IPS DF 4.7 (cell line): ENCODE results near the gene ACBD4.

Experiments
- DNase-seq: peaks from one replicate; pipeline ENCODE4 v3.0.0-alpha.2; 2013; ENCODE audit warnings: low spot score; ENCODE audit errors: extremely low read depth

The ACBD4 gene, protein sequence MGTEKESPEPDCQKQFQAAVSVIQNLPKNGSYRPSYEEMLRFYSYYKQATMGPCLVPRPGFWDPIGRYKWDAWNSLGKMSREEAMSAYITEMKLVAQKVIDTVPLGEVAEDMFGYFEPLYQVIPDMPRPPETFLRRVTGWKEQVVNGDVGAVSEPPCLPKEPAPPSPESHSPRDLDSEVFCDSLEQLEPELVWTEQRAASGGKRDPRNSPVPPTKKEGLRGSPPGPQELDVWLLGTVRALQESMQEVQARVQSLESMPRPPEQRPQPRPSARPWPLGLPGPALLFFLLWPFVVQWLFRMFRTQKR

DNA sequence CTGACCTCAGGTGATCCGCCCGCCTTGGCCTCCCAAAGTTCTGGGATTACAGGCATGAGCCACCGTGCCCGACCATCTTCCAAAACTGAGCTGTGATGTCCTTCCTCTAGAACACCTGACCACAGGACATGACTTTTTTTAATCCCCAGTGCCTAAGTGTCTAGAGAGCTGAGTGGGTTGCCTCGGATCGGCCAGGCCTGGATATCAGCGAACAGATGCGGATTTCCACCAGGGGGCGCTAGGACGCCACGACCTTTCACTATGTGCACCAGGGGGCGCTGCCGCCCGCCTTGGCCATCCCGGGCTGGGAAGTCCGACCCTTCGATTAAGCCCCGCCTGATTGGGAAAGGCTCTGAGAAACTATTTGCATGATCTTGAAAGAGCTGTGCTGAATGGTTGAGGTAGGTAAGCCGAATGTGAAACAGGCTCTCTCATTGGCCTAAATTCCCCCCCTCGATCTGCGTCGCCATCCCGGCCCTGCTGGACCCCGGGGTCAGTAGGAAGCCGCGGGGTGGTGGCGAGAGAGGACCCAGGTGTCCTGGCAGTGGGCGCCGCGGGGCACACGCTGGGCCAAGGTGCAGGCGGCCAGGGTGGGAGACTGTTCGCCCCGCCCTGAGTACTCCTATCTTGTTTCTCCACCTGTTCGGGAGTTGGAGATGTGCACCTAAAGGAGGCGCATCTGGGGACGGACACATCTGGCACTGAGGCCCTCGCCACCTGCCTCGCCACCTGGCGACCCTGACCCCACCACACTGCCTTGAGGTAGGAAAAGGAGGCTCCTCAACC, at the start of gene ACBD4:
Gene ACBD4, plus strand, starts transcription at position 496 of the 786 bp plus-strand sequence. CDS start 458 bp downstream, outside the sequence.
- peak; percentile 94 for DNase-seq

DNA sequence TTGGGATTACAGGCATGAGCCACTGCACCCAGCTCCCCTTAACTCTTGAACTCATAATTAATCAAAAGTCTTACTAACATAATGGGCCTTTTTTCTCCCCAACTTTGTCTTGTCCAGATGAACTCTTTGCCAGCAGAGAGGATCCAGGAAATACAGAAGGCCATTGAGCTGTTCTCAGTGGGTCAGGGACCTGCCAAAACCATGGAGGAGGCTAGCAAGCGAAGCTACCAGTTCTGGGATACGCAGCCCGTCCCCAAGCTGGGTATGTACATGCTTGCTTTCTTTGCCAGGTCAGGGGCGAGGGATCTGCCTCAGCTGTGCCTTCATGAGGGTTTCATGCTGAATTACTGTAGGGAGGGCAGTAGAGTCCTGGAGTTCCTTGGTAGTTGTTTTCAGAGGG, 49.1 kb upstream of the ACBD4 start:
- no peak for DNase-seq

GRCh38 chr17:45086865-45087503, 48.5 kb upstream of the ACBD4 start:
- DNase-seq: no peak

DNA sequence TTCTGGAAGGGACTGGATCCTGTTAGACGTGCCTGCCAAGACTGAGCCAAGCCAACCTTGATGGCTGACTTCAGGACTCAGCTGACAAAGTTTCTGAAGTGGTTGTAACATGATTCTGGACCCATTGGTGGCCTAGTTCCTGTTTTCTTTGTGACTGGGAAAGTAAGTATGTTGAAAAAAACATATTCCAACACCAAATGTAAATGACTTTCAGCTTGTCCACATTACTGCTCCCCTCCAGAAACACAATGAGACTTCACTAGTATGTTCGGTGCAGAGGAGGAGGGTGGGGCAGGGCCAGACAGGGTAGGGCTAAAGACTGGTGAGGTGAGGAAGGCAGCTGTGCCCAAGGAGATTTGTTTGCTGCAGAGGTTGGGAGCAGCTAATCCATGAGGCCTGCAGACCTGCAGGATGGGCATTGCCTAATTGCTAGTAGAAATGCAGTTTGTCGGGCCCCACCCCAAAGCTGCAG, 47.9 kb upstream of the ACBD4 start:
- no peak for DNase-seq

DNA sequence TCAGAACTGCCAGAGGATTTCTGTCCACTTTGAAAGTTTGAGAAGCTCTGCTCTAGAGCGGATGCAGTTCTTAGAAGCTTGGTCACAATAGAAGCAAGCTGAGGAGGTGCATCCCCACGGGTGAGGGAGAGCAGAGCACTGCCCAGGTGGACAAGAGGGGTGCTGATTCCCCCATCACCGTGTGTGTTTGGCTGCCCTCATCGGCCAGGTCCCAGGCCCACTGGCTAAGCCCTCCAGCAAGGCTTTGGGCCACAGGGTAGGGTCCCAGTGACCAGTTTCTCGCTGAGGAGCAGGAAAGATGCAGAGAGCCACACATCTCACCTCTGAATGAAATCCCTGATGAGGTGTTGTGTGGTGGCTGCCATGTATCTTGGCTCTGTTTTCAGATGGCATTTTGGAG, 47.5 kb upstream of the ACBD4 start:
- no peak for DNase-seq

DNA sequence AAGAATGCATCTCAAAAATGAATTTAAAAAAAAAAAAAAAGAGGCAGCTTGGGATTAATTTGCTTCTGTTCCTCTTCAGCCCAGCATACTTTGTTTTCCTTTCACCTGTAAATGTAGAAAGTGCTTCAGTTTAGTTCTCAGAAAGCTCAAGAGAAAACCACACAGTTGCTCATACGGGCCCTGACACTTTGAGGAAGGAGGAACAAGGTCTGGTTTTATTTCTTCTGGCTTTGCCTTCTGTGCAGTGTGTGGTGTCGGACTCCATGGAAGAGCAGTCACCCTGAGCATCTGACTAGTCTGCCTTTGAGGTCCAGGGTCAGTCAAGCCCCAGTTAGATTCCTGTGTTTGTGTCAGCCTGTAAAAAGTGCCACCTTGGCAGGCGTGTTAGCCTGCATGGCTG, 46.7 kb upstream of the ACBD4 start:
- no peak for DNase-seq

- DNase-seq: no peak
Observed at GRCh38 chr17:45090711-45091110, 44.8 kb upstream of the ACBD4 start.

GRCh38 chr17:45091778-45092425, 43.6 kb upstream of the ACBD4 start:
- DNase-seq: no peak

- no peak for DNase-seq
Observed at GRCh38 chr17:45092911-45093430, 42.5 kb upstream of the ACBD4 start.

GRCh38 chr17:45093444-45094110, 41.9 kb upstream of the ACBD4 start:
- no peak for DNase-seq

GRCh38 chr17:45096141-45096540, 39.3 kb upstream of the ACBD4 start:
- DNase-seq: no peak

DNA sequence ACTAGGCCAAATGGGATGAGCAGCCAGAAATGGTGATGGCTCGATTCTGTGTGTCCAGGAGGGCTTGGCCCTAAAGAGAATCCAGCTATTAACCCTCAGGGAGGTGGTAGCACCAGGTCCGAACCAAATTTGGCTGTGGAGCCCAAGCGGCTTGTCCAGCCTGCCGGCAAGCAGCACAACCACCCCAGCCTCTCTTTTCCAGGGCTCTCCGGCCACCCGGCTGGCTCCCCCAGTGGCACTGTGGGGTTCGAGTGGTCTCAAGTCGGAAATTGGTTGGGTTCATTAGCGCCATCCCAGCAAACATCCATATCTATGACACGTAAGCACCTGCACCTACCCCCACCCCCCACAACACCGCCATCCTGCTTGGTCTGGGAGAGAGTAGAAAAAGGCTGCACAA, 38.6 kb upstream of the ACBD4 start:
- no peak for DNase-seq

DNA sequence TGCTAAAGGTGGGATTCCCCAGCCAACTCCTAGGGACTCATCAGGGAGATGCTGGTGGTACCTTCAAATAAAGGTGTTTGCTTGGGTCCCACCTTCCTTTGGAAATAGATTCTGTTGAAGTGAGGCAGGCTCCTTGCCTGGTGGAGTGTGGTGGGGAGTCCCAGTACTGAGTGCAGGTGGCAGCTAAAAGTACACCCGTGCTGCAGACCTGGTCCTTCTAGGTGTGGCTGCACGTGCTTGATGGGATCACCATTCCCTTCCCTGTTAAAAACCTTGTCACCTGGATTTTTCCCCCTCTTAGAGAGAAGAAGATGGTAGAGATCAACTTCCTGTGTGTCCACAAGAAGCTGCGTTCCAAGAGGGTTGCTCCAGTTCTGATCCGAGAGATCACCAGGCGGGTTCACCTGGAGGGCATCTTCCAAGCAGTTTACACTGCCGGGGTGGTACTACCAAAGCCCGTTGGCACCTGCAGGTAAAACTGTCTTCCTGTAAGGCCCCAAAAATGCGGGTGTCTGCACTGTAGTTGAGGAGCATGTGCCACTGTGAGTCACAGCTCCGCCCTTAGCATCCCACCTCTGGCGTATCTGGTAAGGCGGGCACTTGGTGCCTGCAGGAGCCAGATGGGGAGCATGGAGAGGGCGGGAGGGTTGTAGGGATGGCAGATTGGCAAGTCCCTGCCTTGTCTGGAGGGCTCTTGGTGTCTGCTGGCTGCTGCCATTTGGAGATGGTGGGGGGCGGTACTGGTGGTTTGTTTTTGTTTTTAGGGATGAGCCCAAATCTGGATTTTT, 37.2 kb upstream of the ACBD4 start:
- no peak for DNase-seq

DNA sequence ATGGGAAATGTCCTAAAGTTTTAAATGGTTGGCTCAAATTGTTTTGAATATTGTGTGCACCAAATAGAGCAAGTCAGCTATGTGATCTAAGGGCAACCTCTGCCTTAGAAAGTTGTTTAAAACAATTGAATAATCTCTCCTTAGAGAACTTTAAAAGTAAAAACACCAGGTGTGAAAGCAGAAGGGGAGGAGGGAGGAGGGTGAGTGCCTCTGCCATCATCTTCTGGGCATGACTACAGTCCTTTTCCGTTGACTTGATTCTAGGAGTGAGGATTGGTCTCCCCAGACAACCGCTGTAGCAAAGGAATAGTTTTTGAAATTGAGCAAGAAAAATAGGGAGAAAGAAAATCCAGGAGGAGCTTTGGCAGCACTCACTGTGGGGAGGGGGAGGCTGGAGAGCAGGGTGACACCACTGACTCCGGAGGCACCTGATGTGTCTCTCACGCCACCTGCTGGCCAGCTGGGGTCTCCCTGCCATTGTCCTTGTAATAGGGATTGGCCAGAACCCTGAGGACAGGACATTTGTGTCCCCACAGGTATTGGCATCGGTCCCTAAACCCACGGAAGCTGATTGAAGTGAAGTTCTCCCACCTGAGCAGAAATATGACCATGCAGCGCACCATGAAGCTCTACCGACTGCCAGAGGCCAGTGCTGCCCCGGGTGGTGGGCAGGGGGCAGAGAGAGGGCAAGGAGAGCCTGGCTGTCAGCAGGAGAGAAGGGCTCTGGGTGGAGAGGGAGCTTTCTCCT, 36.4 kb upstream of the ACBD4 start:
- DNase-seq: peak; percentile 62

DNA sequence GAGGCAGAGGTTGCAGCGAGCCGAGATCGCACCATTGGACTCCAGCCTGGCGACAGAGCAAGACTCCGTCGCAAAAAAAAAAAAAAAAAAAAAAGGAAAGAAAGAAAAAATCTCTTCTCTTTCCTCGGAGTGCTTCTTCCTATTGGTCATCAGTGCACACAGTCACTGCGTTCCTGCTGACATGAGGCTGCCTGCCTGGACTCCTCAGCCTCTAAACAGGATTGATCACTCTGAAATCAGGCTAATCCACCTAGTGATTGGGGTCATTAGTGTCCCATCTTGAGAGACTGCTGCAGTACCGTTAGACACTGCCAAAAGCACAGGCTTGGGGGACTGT, 34.0 kb upstream of the ACBD4 start:
- DNase-seq: no peak

GRCh38 chr17:45101883-45102811, 33.3 kb upstream of the ACBD4 start:
- DNase-seq: no peak

DNA sequence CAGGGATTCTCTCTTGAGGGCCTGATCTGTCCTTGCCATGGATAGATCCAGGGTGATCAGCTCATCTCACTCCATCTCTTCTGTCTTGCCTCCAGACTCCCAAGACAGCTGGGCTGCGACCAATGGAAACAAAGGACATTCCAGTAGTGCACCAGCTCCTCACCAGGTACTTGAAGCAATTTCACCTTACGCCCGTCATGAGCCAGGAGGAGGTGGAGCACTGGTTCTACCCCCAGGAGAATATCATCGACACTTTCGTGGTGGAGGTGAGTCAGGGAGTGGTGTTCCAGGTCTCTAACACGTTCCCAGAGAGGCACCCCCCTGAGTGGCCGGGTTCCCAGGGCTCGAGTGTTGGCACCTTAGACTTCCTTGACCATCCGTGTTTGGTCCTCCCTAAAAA, 32.6 kb upstream of the ACBD4 start:
- no peak for DNase-seq

- no peak for DNase-seq
Observed at GRCh38 chr17:45103269-45103795, 32.2 kb upstream of the ACBD4 start.
